GM04504 (cell line): ENCODE data around the gene MAGEB10.
"Not testable (repeated sequence)": the region's sequence is repeated elsewhere in the genome, so short reads cannot be mapped to it uniquely, and the experiment has no call there.

Experiments
- DNase-seq: peaks from one replicate; pipeline ENCODE4 v3.0.0-alpha.2; 2012; ENCODE audit warnings: low read depth

The MAGEB10 gene

GRCh38 chrX:27807690-27808089, at the start of gene MAGEB10:
Gene MAGEB10, plus strand, starts transcription at chrX:27807990. Its CDS starts 13,317 bp downstream, at chrX:27821307.
- no peak for DNase-seq

- no peak for DNase-seq
These were observed 42.1 kb upstream of the MAGEB10 start for GRCh38 chrX:27765718-27766117.

- DNase-seq = no peak
These were observed 40.4 kb upstream of the MAGEB10 start for GRCh38 chrX:27767387-27767786.

- no peak for DNase-seq
These were observed 31.8 kb upstream of the MAGEB10 start for GRCh38 chrX:27775984-27776383.

- DNase-seq = no peak
These were observed 11.0 kb upstream of the MAGEB10 start for GRCh38 chrX:27796640-27797257.

- no peak for DNase-seq
These were observed 10.2 kb upstream of the MAGEB10 start for GRCh38 chrX:27797575-27797974.

GRCh38 chrX:27808226-27808625, 436 bp downstream of the MAGEB10 start:
- no peak for DNase-seq

GRCh38 chrX:27808991-27809859, 1.4 kb downstream of the MAGEB10 start:
- not testable (repeated sequence) for DNase-seq

GRCh38 chrX:27815209-27815608, 7.4 kb downstream of the MAGEB10 start:
- DNase-seq = no peak

- DNase-seq = no peak
These were observed 16.0 kb downstream of the MAGEB10 start for GRCh38 chrX:27823812-27824211.

- no peak for DNase-seq
These were observed 30.4 kb downstream of the MAGEB10 start for GRCh38 chrX:27838185-27838584.

- no peak for DNase-seq
These were observed 33.1 kb downstream of the MAGEB10 start for GRCh38 chrX:27840881-27841280.

- DNase-seq = no peak
These were observed 35.1 kb downstream of the MAGEB10 start for GRCh38 chrX:27842859-27843258.

- DNase-seq = no peak
These were observed 52.5 kb downstream of the MAGEB10 start for GRCh38 chrX:27860337-27860736.

- no peak for DNase-seq
These were observed 56.0 kb downstream of the MAGEB10 start for GRCh38 chrX:27863809-27864208.
